Thoracic aorta (tissue), 2 donors: ENCODE measurements around the gene ZBTB45. TPM values are rescaled to one million over a fixed set of nuclear protein-coding genes. Genes with fewer than 3 reads are reported as not detected.
A peak's percentile ranks its signal among the peaks of the same experiment; 100 is the strongest.

Experiments
- ATAC-seq: fragments of 150-250 bp; one replicate; pipeline ENCODE4 v1.8.0; 2017; ENCODE audit warnings: low read depth; ENCODE audit not compliant: insufficient number of reproducible peaks, low FRiP score
- DNase-seq: peaks from one replicate; pipeline ENCODE4 v3.0.0-alpha.2; 2020; ENCODE audit warnings: low spot score
- H3K27ac ChIP-seq, 2 donors: fragments of 200-600 bp; sonication (generic); 1 replicate in 1 of 2; 2 replicates in 1 of 2; pipeline ENCODE4 v1.5.1; 2016; ENCODE audit warnings: mild to moderate bottlenecking in 2 of 2, moderate library complexity in 2 of 2
- H3K27me3 ChIP-seq: fragments of 200-600 bp; sonication (generic); replicated peaks from 2 replicates; pipeline ENCODE4 v1.6.0; 2016; ENCODE audit warnings: mild to moderate bottlenecking; ENCODE audit not compliant: insufficient read depth
- H3K36me3 ChIP-seq: fragments of 200-600 bp; sonication (generic); one replicate; pipeline ENCODE4 v1.5.1; 2016
- H3K4me1 ChIP-seq, 2 donors: fragments of 200-600 bp; sonication (generic); 1 replicate in 1 of 2; 2 replicates in 1 of 2; pipeline versions ENCODE4 v1.5.1 to v1.6.0; 2016; ENCODE audit warnings: low read depth in 2 of 2, mild to moderate bottlenecking in 1 of 2; ENCODE audit not compliant: control insufficient read depth in 1 of 2
- H3K4me3 ChIP-seq: fragments of 200-600 bp; sonication (generic); 2 replicates; pipeline ENCODE4 v1.5.1; 2016; ENCODE audit warnings: mild to moderate bottlenecking
- H3K9me3 ChIP-seq: fragments of 200-600 bp; sonication (generic); 2 replicates; pipeline ENCODE4 v1.5.1; 2016
- CTCF ChIP-seq: fragments of 200-600 bp; sonication (generic); IDR thresholded peaks from one replicate; pipeline ENCODE4 v1.5.1; 2019; ENCODE audit warnings: antibody characterized with exemption
- total RNA-seq, 2 donors: library from RNA; depleted of rRNA; stranded (reverse); fragments of >200 nt; gene quantifications; one replicate each; pipeline versions ENCODE4 v1.1.0 to v1.2.3, GENCODE V29; 2016

The ZBTB45 gene
- total RNA-seq, 2 donors from 2014 or later = 10.4 to 10.9 TPM

GRCh38 chr19:58469241-58470013 lies 50.2 kb downstream of the ZBTB45 start:
- no peaks in the 10 kb centered on the region for H3K9me3 ChIP-seq
- no peak for ATAC-seq
- H3K4me3 ChIP-seq = no peak overlapping the region
- H3K27me3 ChIP-seq = no peaks in the 10 kb centered on the region
- H3K4me1 ChIP-seq = peaks cover 11 to 21% of the 10 kb centered on the region in 2 donors
- no peak for DNase-seq
- H3K36me3 ChIP-seq = peaks cover 26% of the 10 kb centered on the region
- no peak for TF ChIP-seq CTCF
- no peak overlapping the region for H3K27ac ChIP-seq

DNA sequence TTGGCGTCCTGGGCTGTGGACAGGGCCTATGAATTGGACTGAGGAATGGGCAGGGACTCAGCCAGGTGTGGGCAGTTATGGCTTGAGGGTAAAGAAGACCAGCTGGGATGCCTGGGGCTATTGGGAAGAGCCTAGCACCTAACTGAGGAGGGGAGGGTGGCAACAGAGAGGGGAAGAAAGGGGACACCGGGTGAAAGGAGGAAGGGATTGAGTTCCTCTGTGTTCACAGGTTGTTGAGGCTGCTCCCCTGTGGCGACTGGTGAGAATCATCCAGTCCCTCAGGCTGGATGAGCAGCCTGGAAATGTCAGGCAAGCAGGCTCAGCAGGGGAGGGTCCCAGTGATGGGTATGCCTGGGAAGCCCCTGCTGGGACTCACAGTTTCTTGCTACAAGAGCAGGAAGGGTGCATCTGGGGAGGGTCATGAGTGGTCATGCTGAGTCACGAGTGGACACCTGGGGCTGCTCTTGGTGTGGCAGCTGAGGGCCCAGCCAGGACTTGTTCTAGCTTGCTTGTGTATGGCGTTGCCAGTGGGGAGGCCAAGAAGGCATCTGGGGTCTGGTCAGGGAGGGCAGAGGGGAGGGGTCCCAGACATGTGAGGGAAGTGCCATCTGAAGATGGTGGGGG lies 51.3 kb downstream of the ZBTB45 start:
- peaks cover 26% of the 10 kb centered on the region for H3K36me3 ChIP-seq
- no peak for DNase-seq
- no peaks in the 10 kb centered on the region for H3K9me3 ChIP-seq
- peak overlapping the region; percentile 100 for H3K4me3 ChIP-seq
- ATAC-seq = no peak
- no peak for TF ChIP-seq CTCF
- H3K27ac ChIP-seq = no peak overlapping the region
- peaks cover 11 to 21% of the 10 kb centered on the region in 2 donors for H3K4me1 ChIP-seq
- H3K27me3 ChIP-seq = no peaks in the 10 kb centered on the region

DNA sequence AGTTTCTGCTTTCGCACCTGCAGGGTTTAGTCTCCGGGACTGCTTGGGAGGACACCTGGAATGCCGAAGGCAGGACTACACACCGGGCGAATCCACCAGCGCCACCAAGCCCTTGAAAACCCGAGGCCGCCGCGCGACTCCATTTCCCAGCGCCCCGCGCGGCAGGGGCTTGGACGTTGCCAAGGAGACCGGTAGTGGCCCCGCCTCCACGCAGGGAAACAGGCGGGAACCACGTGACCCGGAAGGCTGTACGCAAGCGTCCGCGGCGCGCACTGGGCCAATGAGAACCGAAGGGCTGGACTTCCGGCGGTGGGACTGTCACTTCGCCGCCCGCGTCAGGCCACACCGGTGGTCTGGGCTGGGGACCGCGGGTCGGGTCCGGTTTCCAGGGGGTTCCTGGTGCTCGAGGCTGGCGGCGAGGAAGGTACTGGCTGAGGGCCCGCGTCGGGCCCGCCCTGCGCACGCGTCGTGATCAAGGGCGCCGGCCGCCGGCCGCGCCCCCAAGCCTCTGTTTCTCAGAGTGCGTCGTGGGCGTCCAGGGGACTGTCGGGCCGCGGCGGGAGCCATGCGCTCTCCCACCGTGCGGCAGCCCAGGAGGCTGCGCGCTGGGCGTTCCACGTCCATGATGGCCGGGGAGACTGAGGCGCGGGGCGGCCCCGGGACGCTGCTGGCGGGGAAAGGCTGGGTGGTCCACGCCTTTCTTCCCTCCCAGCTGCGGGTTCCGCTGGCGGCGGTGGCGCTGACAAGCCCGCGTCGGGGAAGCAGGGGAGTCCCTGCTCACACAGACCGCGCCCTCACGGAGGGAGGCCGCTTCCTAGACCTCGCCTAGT lies 52.6 kb downstream of the ZBTB45 start, which contains the start of gene ZNF324:
ZNF324 (plus strand) TSS at position 321 of the 830 bp plus-strand sequence. CDS start 2,106 bp downstream, outside the sequence.
- Histone ChIP-seq H3K4me1 (peaks cover 11 to 21% of the 10 kb centered on the region in 2 donors), H3K4me3 (peak within 1 kb of the TSS; percentile 100), H3K36me3 (peaks cover 17% of the 10 kb centered on the region), H3K9me3 (no peaks in the 10 kb centered on the region), H3K27me3 (no peaks in the 10 kb centered on the region), H3K27ac (peak within 1 kb of the TSS; percentile 52 to 80)
- DNase-seq = peak; percentile 94
- no peak for TF ChIP-seq CTCF
- ATAC-seq = peak; percentile 92

DNA sequence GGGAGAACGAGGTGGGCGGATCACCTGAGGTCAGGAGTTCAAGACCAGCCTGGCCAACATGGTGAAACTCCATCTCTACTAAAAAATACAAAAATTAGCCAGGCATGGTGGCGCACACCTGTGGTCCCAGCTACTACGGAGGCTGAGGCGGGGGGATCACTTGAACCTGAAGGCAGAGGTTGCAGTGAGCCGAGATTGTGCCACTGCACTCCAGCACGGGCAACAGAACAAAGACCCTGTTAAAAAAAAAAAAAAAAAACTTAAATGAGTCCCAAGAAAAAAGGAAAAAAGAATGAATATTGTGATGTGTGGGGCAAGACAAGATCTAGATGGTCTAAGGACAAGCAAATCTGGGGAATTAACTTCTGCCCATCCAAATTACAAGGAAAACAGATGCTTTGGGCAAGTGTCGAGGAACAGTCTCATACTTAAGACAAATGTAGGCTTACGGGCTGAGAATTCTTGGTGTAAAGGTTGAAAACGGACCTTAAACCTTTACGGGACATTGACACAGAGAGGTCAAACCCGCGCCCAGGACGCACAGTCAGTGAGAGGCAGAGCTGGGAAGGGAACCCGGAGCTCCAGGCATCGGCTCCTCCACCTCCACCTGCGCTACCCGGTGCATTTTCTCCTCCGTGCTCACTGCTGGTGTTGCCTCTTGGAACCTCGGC lies 53.4 kb downstream of the ZBTB45 start:
- no peak for TF ChIP-seq CTCF
- Histone ChIP-seq H3K9me3 (no peaks in the 10 kb centered on the region), H3K27me3 (no peaks in the 10 kb centered on the region), H3K27ac (peak overlapping the region in 1 of 2 donors; percentile 80), H3K36me3 (peaks cover 12% of the 10 kb centered on the region), H3K4me1 (peaks cover 11 to 21% of the 10 kb centered on the region in 2 donors), H3K4me3 (peak overlapping the region; percentile 100)
- ATAC-seq (no peak), DNase-seq (no peak)

Other genes with a start within 250 kb of the ZBTB45 start
- gene ZNF8, start 240.9 kb downstream of the ZBTB45 start, total RNA-seq = 10 to 100 TPM; 11.4 to 12.0 TPM
- gene ERVK3-1, start 214.4 kb downstream of the ZBTB45 start, total RNA-seq = 10 to 100 TPM; 37.4 to 87.9 TPM
- 1 to 10 TPM; 1.1 to 4.2 TPM for gene ZSCAN22, start 192.8 kb downstream of the ZBTB45 start, total RNA-seq
- 10 to 100 TPM in 1 of 2 donors, 1 to 10 TPM in 1; 1.9 to 10.0 TPM for gene A1BG, start 166.3 kb downstream of the ZBTB45 start, total RNA-seq
- 1 to 10 TPM in 1 of 2 donors, not detected in 1; 2.3 TPM for gene ZNF497, start 157.1 kb downstream of the ZBTB45 start, total RNA-seq
- 1 to 10 TPM; 1.6 to 3.9 TPM for gene ZNF837, start 138.8 kb downstream of the ZBTB45 start, total RNA-seq
- 100 to 1,000 TPM; 747 to 789 TPM for gene RPS5, start 132.5 kb downstream of the ZBTB45 start, total RNA-seq
- not detected for gene RNF225, start 124.2 kb downstream of the ZBTB45 start, total RNA-seq
- 10 to 100 TPM; 18.7 to 31.5 TPM for gene ZNF584, start 111.2 kb downstream of the ZBTB45 start, total RNA-seq
- 10 to 100 TPM in 1 of 2 donors, 1 to 10 TPM in 1; 3.1 to 10.2 TPM for gene ZNF132, start 79.7 kb downstream of the ZBTB45 start, total RNA-seq
- 10 to 100 TPM in 1 of 2 donors, 1 to 10 TPM in 1; 6.0 to 12.0 TPM for gene ZNF324B, start 68.2 kb downstream of the ZBTB45 start, total RNA-seq
- gene ZNF324, start 52.7 kb downstream of the ZBTB45 start, total RNA-seq = 10 to 100 TPM; 19.8 to 31.7 TPM
- 10 to 100 TPM; 17.8 to 23.7 TPM for gene ZNF446, start 43.5 kb downstream of the ZBTB45 start, total RNA-seq
- 1 to 10 TPM; 7.1 to 8.5 TPM for gene SLC27A5, start 7.8 kb downstream of the ZBTB45 start, total RNA-seq
- 100 to 1,000 TPM; 192 to 204 TPM for gene TRIM28, start 24.3 kb upstream of the ZBTB45 start, total RNA-seq
- 10 to 100 TPM; 90.3 to 98.8 TPM for gene CHMP2A, start 35.3 kb upstream of the ZBTB45 start, total RNA-seq
- 10 to 100 TPM; 17.1 to 18.9 TPM for gene UBE2M, start 38.8 kb upstream of the ZBTB45 start, total RNA-seq
- gene MZF1, start 53.5 kb upstream of the ZBTB45 start, total RNA-seq = 10 to 100 TPM; 44.9 to 46.8 TPM